Measurements from ENCODE around the gene ADRA2C.

The ADRA2C gene

GRCh38 chr4:3773552-3774001 lies 7.4 kb downstream of the ADRA2C start:
- H3K4me1 ChIP-seq (ENCODE audit: insufficient read depth, insufficient read length): peaks cover 28% of the 10 kb centered on the region
- peaks cover 4% of the 10 kb centered on the region for H3K27me3 ChIP-seq (ENCODE audit: insufficient read depth, insufficient read length)
- H3K36me3 ChIP-seq (ENCODE audit: insufficient read depth, insufficient read length, low read length): no peaks in the 10 kb centered on the region
- H3K9me3 ChIP-seq (ENCODE audit: insufficient read depth, low read length): no peaks in the 10 kb centered on the region
- no peak overlapping the region for H3K4me3 ChIP-seq (ENCODE audit: insufficient read length, low read depth)
- TF ChIP-seq SUZ12 (IDR thresholded peaks at IDR 0.05; ENCODE audit: extremely low read depth, insufficient read depth, insufficient read length) (no peak), ZNF274 (IDR thresholded peaks at IDR 0.05; ENCODE audit: low read depth, low read length) (no peak), YY1 (IDR thresholded peaks at IDR 0.05; ENCODE audit: insufficient read depth, insufficient read length) (no peak)
- no peak overlapping the region for H3K9ac ChIP-seq (ENCODE audit: insufficient read length, low read depth)
- no peak for DNase-seq (ENCODE audit: low read depth, low spot score)

GRCh38 chr4:3774253-3774883 lies 8.2 kb downstream of the ADRA2C start:
- no peak for DNase-seq (ENCODE audit: low read depth, low spot score)
- Histone ChIP-seq H3K4me3 (ENCODE audit: insufficient read length, low read depth) (no peak overlapping the region), H3K27me3 (ENCODE audit: insufficient read depth, insufficient read length) (peaks cover 4% of the 10 kb centered on the region), H3K9me3 (ENCODE audit: insufficient read depth, low read length) (no peaks in the 10 kb centered on the region), H3K36me3 (ENCODE audit: insufficient read depth, insufficient read length, low read length) (no peaks in the 10 kb centered on the region), H3K9ac (ENCODE audit: insufficient read length, low read depth) (no peak overlapping the region), H3K4me1 (ENCODE audit: insufficient read depth, insufficient read length) (peaks cover 25% of the 10 kb centered on the region)
- TF ChIP-seq ZNF274 (IDR thresholded peaks at IDR 0.05; ENCODE audit: low read depth, low read length) (no peak), YY1 (IDR thresholded peaks at IDR 0.05; ENCODE audit: insufficient read depth, insufficient read length) (no peak), SUZ12 (IDR thresholded peaks at IDR 0.05; ENCODE audit: extremely low read depth, insufficient read depth, insufficient read length) (no peak)

GRCh38 chr4:3775005-3775404 lies 8.8 kb downstream of the ADRA2C start:
- H3K36me3 ChIP-seq (ENCODE audit: insufficient read depth, insufficient read length, low read length): no peaks in the 10 kb centered on the region
- peaks cover 4% of the 10 kb centered on the region for H3K27me3 ChIP-seq (ENCODE audit: insufficient read depth, insufficient read length)
- H3K4me3 ChIP-seq (ENCODE audit: insufficient read length, low read depth): no peak overlapping the region
- no peak for DNase-seq (ENCODE audit: low read depth, low spot score)
- H3K4me1 ChIP-seq (ENCODE audit: insufficient read depth, insufficient read length): peaks cover 24% of the 10 kb centered on the region
- TF ChIP-seq YY1 (IDR thresholded peaks at IDR 0.05; ENCODE audit: insufficient read depth, insufficient read length): no peak
- no peak for TF ChIP-seq SUZ12 (IDR thresholded peaks at IDR 0.05; ENCODE audit: extremely low read depth, insufficient read depth, insufficient read length)
- no peak for TF ChIP-seq ZNF274 (IDR thresholded peaks at IDR 0.05; ENCODE audit: low read depth, low read length)
- H3K9ac ChIP-seq (ENCODE audit: insufficient read length, low read depth): no peak overlapping the region
- no peaks in the 10 kb centered on the region for H3K9me3 ChIP-seq (ENCODE audit: insufficient read depth, low read length)

GRCh38 chr4:3775576-3775975 lies 9.4 kb downstream of the ADRA2C start:
- H3K4me3 ChIP-seq (ENCODE audit: insufficient read length, low read depth): no peak overlapping the region
- no peak for DNase-seq (ENCODE audit: low read depth, low spot score)
- TF ChIP-seq YY1 (IDR thresholded peaks at IDR 0.05; ENCODE audit: insufficient read depth, insufficient read length) (no peak), ZNF274 (IDR thresholded peaks at IDR 0.05; ENCODE audit: low read depth, low read length) (no peak), SUZ12 (IDR thresholded peaks at IDR 0.05; ENCODE audit: extremely low read depth, insufficient read depth, insufficient read length) (no peak)
- no peak overlapping the region for H3K9ac ChIP-seq (ENCODE audit: insufficient read length, low read depth)
- H3K36me3 ChIP-seq (ENCODE audit: insufficient read depth, insufficient read length, low read length): no peaks in the 10 kb centered on the region
- H3K4me1 ChIP-seq (ENCODE audit: insufficient read depth, insufficient read length): peaks cover 22% of the 10 kb centered on the region
- H3K27me3 ChIP-seq (ENCODE audit: insufficient read depth, insufficient read length): peaks cover 4% of the 10 kb centered on the region
- H3K9me3 ChIP-seq (ENCODE audit: insufficient read depth, low read length): no peaks in the 10 kb centered on the region

GRCh38 chr4:3776166-3777032 lies 10.2 kb downstream of the ADRA2C start:
- Histone ChIP-seq H3K9me3 (ENCODE audit: insufficient read depth, low read length) (peaks cover 3% of the 10 kb centered on the region; the same call in 1 of the 2 replicates), H3K9ac (ENCODE audit: insufficient read length, low read depth) (no peak overlapping the region), H3K27me3 (ENCODE audit: insufficient read depth, insufficient read length) (peaks cover 4% of the 10 kb centered on the region), H3K4me3 (ENCODE audit: insufficient read length, low read depth) (no peak overlapping the region), H3K4me1 (ENCODE audit: insufficient read depth, insufficient read length) (peaks cover 14% of the 10 kb centered on the region), H3K36me3 (ENCODE audit: insufficient read depth, insufficient read length, low read length) (no peaks in the 10 kb centered on the region)
- no peak for TF ChIP-seq SUZ12 (IDR thresholded peaks at IDR 0.05; ENCODE audit: extremely low read depth, insufficient read depth, insufficient read length)
- TF ChIP-seq ZNF274 (IDR thresholded peaks at IDR 0.05; ENCODE audit: low read depth, low read length): no peak
- TF ChIP-seq YY1 (IDR thresholded peaks at IDR 0.05; ENCODE audit: insufficient read depth, insufficient read length): no peak
- DNase-seq (ENCODE audit: low read depth, low spot score): no peak

- DNase-seq (ENCODE audit: low read depth, low spot score): no peak
- H3K4me1 ChIP-seq (ENCODE audit: insufficient read depth, insufficient read length): peaks cover 20% of the 10 kb centered on the region
- H3K36me3 ChIP-seq (ENCODE audit: insufficient read depth, insufficient read length, low read length): no peaks in the 10 kb centered on the region
- no peak overlapping the region for H3K4me3 ChIP-seq (ENCODE audit: insufficient read length, low read depth)
- no peak for TF ChIP-seq YY1 (IDR thresholded peaks at IDR 0.05; ENCODE audit: insufficient read depth, insufficient read length)
- no peak for TF ChIP-seq SUZ12 (IDR thresholded peaks at IDR 0.05; ENCODE audit: extremely low read depth, insufficient read depth, insufficient read length)
- TF ChIP-seq ZNF274 (IDR thresholded peaks at IDR 0.05; ENCODE audit: low read depth, low read length): no peak
- H3K9me3 ChIP-seq (ENCODE audit: insufficient read depth, low read length): peaks cover 7% of the 10 kb centered on the region; the same call in 1 of the 2 replicates
- H3K27me3 ChIP-seq (ENCODE audit: insufficient read depth, insufficient read length): peaks cover 4% of the 10 kb centered on the region
- no peak overlapping the region for H3K9ac ChIP-seq (ENCODE audit: insufficient read length, low read depth)
Measured at GRCh38 chr4:3777033-3777390, 10.8 kb downstream of the ADRA2C start.

- no peak for TF ChIP-seq ZNF274 (IDR thresholded peaks at IDR 0.05; ENCODE audit: low read depth, low read length)
- no peak for TF ChIP-seq YY1 (IDR thresholded peaks at IDR 0.05; ENCODE audit: insufficient read depth, insufficient read length)
- no peak for TF ChIP-seq SUZ12 (IDR thresholded peaks at IDR 0.05; ENCODE audit: extremely low read depth, insufficient read depth, insufficient read length)
- Histone ChIP-seq H3K4me3 (ENCODE audit: insufficient read length, low read depth) (no peak overlapping the region), H3K27me3 (ENCODE audit: insufficient read depth, insufficient read length) (peaks cover 4% of the 10 kb centered on the region), H3K9ac (ENCODE audit: insufficient read length, low read depth) (no peak overlapping the region), H3K9me3 (ENCODE audit: insufficient read depth, low read length) (peaks cover 7% of the 10 kb centered on the region; the same call in 1 of the 2 replicates), H3K4me1 (ENCODE audit: insufficient read depth, insufficient read length) (peaks cover 21% of the 10 kb centered on the region), H3K36me3 (ENCODE audit: insufficient read depth, insufficient read length, low read length) (no peaks in the 10 kb centered on the region)
- DNase-seq (ENCODE audit: low read depth, low spot score): no peak
Measured at GRCh38 chr4:3777669-3778068, 11.5 kb downstream of the ADRA2C start.
